A673 (cell line): ENCODE results near the gene RAB44.

Experiments
- CTCF ChIP-seq: fragments of 300-800, 200-600 bp; sonication (generic); conservative IDR thresholded peaks from 2 replicates; pipeline ENCODE4 v1.5.1; 2017; ENCODE audit warnings: low read depth, mild to moderate bottlenecking, antibody characterized with exemption, low read length, moderate library complexity, mixed read lengths
- EZH2 ChIP-seq: fragments of 200-600 bp; sonication (generic); IDR thresholded peaks from 2 replicates; pipeline ENCODE4 v1.6.1; 2017; ENCODE audit warnings: borderline replicate concordance, low read depth, mild to moderate bottlenecking, mixed read lengths, antibody characterized with exemption, low read length; ENCODE audit not compliant: poor library complexity, severe bottlenecking

- TF ChIP-seq CTCF (no peak), EZH2 (no peak)
Observed at GRCh38 chr6:36677059-36677749, 20.4 kb upstream of the RAB44 start.
